Activated naive CD4-positive, alpha-beta T cell (primary cell): ENCODE measurements around the gene LSM2.

Experiments
- DNase-seq, 4 experiments: peaks; one replicate each; lab custom pipeline; 2025; lab: John Stamatoyannopoulos, UW

LSM2 gene

GRCh38 chr6:31776989-31777666, 29.6 kb downstream of the LSM2 start, which contains the start of gene VWA7:
Gene VWA7 (minus strand): TSS chr6:31777328. CDS start chr6:31776779, 549 bp downstream.
- DNase-seq, result peak; percentile 13 to 48 (median 46)

DNA sequence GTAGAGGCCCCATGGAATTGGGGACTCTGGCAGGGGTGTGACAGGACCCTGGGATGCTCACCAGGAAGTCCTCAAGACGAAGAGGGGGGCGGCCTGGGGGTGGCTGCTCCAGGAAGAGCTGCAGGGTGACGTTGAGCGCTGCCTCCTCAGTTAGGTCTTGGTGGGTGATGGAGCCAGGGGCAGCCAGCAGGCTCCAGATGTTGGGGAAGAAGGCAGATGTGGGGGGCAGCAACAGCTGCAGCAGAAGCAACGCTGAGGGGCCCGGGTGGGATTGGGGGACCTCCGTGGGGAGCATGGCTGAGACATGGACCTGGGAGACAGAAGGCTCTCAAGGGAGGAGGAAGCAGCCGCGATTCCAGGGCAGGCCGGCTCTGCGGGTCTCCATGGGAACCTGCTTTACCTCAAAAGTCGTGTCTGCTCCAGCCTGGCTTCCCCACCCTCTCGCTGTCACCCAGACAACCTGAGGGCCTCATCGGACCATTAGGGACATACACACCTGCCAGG, 30.2 kb downstream of the LSM2 start:
- DNase-seq, result no peak

GRCh38 chr6:31775633-31776484, 30.9 kb downstream of the LSM2 start:
- no peak for DNase-seq

DNA sequence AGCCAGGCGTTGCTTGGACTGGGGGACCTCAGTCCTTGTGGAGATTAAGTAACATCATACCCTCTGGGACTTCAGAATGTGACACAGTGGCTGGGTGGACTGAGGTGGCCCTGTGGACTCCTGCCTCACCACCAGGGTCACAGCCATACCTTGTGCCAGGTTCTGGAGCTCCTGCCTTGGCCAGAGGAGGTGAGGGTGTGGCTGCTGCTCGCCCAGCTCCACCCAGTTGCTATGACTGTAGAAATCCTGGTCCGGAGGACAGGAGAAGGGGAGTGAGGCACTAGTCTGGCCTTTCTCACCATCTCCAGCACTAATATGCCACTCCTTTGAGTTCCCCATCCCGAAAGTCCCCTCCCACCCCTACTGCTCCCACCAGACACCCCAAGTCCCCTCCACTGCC, 31.6 kb downstream of the LSM2 start:
- no peak for DNase-seq

DNA sequence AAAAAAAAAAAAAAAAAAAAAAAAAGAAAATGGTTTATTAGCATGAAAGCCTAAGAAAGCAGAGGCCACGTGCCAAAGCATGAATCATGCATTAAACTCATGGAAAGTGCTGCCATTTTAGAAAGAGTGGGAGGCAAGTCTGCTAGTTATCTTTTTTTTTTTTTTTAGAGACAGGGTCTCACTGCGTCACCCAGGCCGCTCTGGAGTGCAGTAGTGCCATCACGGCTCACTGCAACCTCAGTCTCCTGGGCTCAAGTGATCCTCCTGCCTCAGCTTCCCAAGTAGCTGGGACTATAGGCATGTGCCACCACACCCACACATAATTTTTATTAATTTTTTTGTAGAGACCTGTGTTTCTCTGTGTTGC, 34.8 kb downstream of the LSM2 start:
- DNase-seq, result no peak

DNA sequence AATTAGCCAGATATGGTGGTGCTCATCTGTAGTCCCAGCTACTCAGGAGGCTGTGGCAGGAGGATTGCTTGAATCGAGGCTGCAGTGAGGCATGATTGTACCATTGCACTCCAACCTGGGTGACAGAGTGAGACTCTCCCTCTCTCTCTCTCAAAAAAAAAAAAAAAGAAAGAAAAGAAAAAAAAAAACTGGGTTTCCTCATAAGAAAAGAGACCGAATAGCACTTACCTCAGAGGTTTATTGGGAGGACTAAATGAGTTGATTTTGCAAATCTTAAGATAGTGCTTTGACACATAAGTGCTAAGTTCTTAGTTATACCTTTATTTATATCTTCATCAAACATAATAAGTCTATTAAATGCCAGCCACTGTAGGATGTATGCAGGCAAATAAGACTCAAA, 35.9 kb downstream of the LSM2 start:
- DNase-seq, result no peak

GRCh38 chr6:31769684-31770371, 36.9 kb downstream of the LSM2 start:
- DNase-seq, result peak; percentile 37 to 61 (median 52)

- DNase-seq, result no peak
Measured at GRCh38 chr6:31768363-31769257, 38.2 kb downstream of the LSM2 start.

GRCh38 chr6:31767096-31767645, 39.6 kb downstream of the LSM2 start:
- no peak for DNase-seq

GRCh38 chr6:31765910-31766794, 40.6 kb downstream of the LSM2 start:
- DNase-seq, result no peak

DNA sequence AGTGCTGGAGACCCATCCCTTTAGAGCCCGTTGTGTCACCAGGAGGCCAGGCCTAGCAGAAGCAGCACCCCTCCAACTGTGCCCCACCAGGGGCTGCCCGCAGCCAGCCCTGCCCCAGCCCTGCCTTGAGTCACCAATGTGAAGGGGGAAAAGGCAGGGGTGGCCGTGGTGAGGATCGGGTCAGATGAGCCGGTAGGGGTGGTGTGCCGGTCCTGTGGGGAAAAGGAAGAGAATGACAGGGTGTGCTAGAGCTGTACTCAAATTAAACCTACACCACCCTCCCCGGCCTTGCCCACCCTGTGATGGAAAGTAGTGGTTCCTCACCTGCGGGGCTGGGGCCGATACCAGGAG, 41.2 kb downstream of the LSM2 start:
- no peak for DNase-seq

DNA sequence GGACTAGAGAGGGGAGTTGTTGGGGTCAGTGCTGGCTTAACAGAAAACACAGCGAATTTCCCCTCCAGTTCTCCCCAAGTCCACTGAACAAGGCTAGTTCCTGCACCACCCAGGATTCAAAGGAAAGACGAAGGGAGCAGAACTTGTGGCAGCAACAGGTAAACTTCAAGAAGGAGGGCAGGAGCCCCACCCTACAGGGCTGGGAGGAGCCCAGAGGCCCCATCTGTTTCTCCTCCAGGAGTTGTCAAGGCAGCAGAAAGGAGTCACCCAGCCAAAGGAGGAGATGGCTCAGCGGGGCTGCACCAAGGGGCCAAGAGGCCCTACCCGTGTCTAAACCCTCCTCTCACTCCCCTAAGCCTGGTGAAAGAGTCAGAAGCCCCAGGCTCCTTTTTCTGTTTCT, 42.6 kb downstream of the LSM2 start:
- DNase-seq, result no peak

DNA sequence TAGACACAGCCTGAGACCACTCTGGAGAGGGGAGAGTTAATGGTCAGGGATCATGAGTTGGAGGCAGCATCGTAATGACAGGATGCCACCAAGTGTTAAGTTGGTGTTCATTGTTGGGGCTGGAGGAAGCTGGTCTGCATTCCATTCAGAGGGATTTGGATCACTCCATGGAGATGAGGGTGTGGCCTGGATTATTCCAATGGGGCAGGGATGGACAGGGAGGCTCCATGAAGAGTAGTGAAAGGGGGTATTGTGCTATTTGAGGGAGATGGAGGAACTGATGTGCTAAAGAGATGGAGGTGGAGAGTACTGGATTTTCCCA, 43.2 kb downstream of the LSM2 start:
- no peak for DNase-seq

GRCh38 chr6:31762878-31763618, 43.7 kb downstream of the LSM2 start:
- no peak for DNase-seq

- no peak for DNase-seq
Measured at GRCh38 chr6:31762356-31762755, 44.4 kb downstream of the LSM2 start, which contains the start of gene SAPCD1. Gene SAPCD1 (plus strand): TSS chr6:31762656. CDS start chr6:31763055, 399 bp downstream.

GRCh38 chr6:31761343-31761742, 45.4 kb downstream of the LSM2 start:
- no peak for DNase-seq

- DNase-seq, result no peak
Measured at GRCh38 chr6:31760790-31761189, 46.0 kb downstream of the LSM2 start.

DNA sequence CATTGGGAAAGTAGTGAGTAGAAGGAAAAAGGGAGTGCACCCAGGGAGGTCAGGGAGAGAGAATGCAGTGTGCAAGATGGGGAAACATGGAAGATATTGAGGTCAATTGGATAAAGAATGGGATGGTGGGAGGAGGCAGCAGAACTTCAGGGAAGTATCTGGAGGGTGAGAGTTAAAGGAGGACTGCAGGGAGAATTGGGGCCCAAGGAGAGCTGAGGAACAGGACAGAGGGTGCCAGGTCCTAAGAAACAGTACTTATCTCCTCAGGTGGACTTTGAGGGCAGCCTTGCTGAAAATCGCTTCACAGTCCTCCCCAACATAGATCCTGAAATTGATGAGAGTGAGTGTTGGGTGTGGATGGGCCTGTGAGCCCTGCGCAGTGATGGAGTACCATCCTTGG, 48.5 kb downstream of the LSM2 start:
- no peak for DNase-seq

GRCh38 chr6:31752739-31753319, 53.9 kb downstream of the LSM2 start:
- DNase-seq, result no peak
